GM21576 (cell line): ENCODE measurements around the gene PTK7.

Experiments
- ATAC-seq: cut with Tn5 transposase; IDR thresholded peaks from one replicate; pipeline ENCODE4 v1.9.1; 2021; ENCODE audit warnings: mild to moderate bottlenecking, moderate library complexity; ENCODE audit not compliant: unreplicated experiment

PTK7 gene

GRCh38 chr6:43200541-43200940 is 124.4 kb downstream of the PTK7 start:
- ATAC-seq = no peak

GRCh38 chr6:43202451-43202850 is 126.3 kb downstream of the PTK7 start:
- no peak for ATAC-seq

GRCh38 chr6:43203029-43203717 is 127.1 kb downstream of the PTK7 start:
- ATAC-seq = no peak

- ATAC-seq = no peak
These were observed 127.6 kb downstream of the PTK7 start for GRCh38 chr6:43203718-43204095.

GRCh38 chr6:43204271-43205105 is 128.4 kb downstream of the PTK7 start:
- no peak for ATAC-seq

GRCh38 chr6:43205849-43206248 is 129.7 kb downstream of the PTK7 start:
- ATAC-seq = no peak

- no peak for ATAC-seq
These were observed 131.2 kb downstream of the PTK7 start for GRCh38 chr6:43207286-43207685.
